Mucosa of stomach (tissue), 1 donor: ENCODE measurements around the gene VMP1.

Experiments
- H3K27me3 ChIP-seq: one replicate; pipeline ENCODE4 v1.7.0; 2013; ENCODE audit warnings: mild to moderate bottlenecking, low read length; ENCODE audit not compliant: control insufficient read depth, insufficient read depth
- H3K36me3 ChIP-seq: one replicate; pipeline ENCODE4 v1.7.0; 2013; ENCODE audit warnings: low read length; ENCODE audit not compliant: control insufficient read depth, insufficient read depth
- H3K4me1 ChIP-seq: one replicate; pipeline ENCODE4 v1.7.0; 2013; ENCODE audit warnings: mild to moderate bottlenecking, low read length; ENCODE audit not compliant: control insufficient read depth, insufficient read depth
- H3K4me3 ChIP-seq: one replicate; pipeline ENCODE4 v1.7.0; 2013; ENCODE audit warnings: low read length
- H3K9ac ChIP-seq: one replicate; pipeline ENCODE4 v1.7.0; 2013; ENCODE audit warnings: mild to moderate bottlenecking, low read length, moderate library complexity
- H3K9me3 ChIP-seq: one replicate; pipeline ENCODE4 v1.7.0; 2013; ENCODE audit warnings: mild to moderate bottlenecking, low read length, moderate library complexity; ENCODE audit not compliant: control insufficient read depth
- donor health status: Pancreatic carcinoma.

Gene VMP1

DNA sequence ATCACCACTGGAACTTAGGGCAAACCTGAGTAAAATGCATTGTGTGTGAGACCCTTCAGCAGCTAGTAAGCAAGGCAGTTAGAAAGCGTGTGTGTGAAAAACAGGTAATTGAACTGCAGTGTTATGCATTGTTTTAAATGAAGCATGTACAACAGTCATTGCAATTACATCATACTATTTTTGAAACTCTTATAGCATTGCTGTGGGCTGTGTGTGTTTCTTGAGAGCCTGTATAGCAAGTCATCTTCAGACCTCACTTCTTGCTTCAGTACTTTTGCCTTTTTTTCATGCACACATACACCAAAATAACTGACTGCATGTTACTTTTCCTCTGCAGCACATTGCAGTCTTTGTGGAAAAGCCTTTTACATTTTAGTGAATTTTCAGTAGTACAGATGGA, 19.4 kb upstream of the VMP1 start:
- Histone ChIP-seq H3K4me1 (no peaks in the 10 kb centered on the region), H3K9ac (no peak overlapping the region), H3K4me3 (no peak overlapping the region), H3K36me3 (peaks cover 11% of the 10 kb centered on the region), H3K9me3 (no peaks in the 10 kb centered on the region), H3K27me3 (no peaks in the 10 kb centered on the region)

DNA sequence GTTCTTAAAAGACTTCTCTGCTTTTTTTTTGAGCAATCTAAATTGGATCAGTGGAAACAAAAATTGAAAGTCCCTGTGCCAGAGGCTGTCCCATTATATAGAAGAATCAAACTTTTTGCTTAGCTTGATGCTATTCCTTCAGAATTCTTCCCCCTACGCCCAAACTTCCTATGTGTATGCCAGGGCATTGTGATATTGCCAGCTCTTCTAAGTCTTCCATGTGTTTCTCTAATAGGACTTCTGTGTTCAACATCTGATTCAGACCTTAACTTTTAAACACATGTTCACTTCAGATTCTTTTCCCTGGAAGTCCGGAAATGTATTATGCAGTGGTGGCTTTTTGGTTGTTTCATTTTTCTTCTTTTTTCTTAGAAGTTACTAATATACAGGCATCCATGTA, 19.0 kb upstream of the VMP1 start:
- H3K4me1 ChIP-seq, result no peaks in the 10 kb centered on the region
- no peaks in the 10 kb centered on the region for H3K27me3 ChIP-seq
- no peak overlapping the region for H3K9ac ChIP-seq
- peaks cover 8% of the 10 kb centered on the region for H3K36me3 ChIP-seq
- H3K4me3 ChIP-seq, result no peak overlapping the region
- no peaks in the 10 kb centered on the region for H3K9me3 ChIP-seq

DNA sequence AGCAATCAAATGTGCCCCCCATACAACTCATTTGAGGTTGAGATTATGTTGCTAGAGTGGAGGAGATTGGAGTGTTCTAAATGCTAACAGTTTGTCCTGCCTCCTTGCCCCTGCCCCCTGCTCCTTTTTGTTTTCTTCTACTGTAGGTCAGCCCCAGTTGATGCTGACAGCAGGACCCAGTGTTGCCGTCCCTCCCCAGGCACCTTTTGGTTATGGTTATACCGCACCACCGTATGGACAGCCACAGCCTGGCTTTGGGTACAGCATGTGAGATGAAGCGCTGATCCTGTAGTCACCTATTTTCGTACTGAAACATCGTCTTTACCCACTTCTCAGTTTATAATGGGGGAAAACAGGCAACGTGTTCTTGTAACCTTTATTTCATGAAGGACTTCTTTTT, 13.9 kb upstream of the VMP1 start:
- H3K9me3 ChIP-seq, result no peaks in the 10 kb centered on the region
- H3K9ac ChIP-seq, result no peak overlapping the region
- H3K4me3 ChIP-seq, result no peak overlapping the region
- H3K4me1 ChIP-seq, result no peaks in the 10 kb centered on the region
- H3K27me3 ChIP-seq, result no peaks in the 10 kb centered on the region
- H3K36me3 ChIP-seq, result peaks cover 9% of the 10 kb centered on the region

DNA sequence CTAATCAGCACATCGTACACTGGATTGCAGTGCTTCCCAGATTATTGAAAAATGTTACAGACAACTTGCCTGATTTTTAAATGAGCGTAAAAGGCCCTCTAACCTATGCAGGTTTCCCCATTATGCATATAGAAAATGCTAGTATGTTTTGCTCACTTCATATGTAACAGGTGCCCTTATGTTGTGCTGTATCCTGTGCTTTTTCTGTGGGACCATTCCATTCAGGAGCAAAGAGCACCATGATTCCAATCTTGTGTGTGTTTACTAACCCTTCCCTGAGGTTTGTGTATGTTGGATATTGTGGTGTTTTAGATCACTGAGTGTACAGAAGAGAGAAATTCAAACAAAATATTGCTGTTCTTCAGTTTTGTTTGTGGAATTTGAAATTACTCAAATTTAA, 13.1 kb upstream of the VMP1 start:
- Histone ChIP-seq H3K4me1 (no peaks in the 10 kb centered on the region), H3K36me3 (peaks cover 9% of the 10 kb centered on the region), H3K9me3 (no peaks in the 10 kb centered on the region), H3K9ac (no peak overlapping the region), H3K4me3 (no peak overlapping the region), H3K27me3 (no peaks in the 10 kb centered on the region)

DNA sequence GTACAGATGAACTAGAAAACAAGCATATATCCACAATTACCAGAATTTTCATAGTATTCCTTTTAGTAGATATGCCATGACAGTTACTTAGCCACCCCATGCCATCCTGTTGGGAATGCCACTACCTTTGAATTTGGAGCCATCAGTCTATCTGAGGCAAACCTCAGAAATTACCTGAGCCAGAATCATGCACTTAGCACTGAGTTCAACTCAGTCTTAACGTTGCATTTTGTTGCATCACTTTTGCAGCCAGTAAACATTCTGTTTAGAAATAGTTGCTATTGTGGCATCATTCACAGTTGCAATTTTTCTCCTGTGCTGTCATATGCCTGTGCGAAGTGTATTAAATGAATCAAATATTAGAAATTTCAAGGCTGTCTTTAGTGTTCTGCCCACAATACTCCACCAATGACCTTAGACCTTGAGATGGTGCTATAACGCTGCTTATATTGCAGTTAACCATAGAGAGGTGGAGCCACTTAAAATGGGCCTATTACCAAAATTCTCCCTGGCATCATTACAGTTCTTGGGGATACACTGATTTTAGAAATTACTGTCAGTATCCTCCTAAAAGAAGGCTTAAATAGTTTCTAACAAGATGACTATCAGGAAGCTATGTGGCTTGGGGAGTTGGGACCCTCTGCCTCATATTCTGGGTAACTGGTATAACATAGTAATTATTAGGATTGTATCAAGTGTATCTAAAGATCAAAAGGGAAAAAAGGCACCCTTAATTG, 11.3 kb upstream of the VMP1 start:
- no peaks in the 10 kb centered on the region for H3K9me3 ChIP-seq
- H3K27me3 ChIP-seq, result no peaks in the 10 kb centered on the region
- no peaks in the 10 kb centered on the region for H3K4me1 ChIP-seq
- peaks cover 9% of the 10 kb centered on the region for H3K36me3 ChIP-seq
- no peak overlapping the region for H3K9ac ChIP-seq
- H3K4me3 ChIP-seq, result no peak overlapping the region

DNA sequence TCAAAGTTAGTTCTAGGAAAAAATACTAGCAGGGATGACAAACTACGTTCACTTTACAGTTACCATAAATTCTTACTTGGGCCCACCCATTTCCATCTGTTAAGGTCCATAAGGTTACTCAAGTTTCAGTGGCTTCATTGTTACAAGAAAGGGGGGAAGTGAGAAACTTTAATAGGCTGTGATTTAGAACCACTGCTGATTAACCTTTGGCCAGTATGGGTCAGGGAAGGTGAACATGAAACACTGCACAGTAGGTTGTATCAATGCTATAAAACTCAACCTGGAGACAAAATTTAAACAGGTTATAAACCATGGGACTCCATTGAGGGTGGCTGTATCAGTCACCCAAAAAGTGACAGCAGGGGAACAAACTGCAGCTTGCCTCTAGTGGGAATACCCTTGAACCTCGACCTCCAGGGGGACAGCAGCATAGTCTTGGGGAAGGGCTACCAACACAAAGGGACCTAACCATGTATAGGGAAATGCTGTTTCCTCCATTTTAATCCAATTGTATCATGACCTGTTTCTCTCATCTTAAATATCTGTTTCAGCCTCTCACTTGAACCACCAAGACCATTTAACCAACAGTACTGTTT, 10.7 kb upstream of the VMP1 start:
- no peaks in the 10 kb centered on the region for H3K4me1 ChIP-seq
- no peaks in the 10 kb centered on the region for H3K9me3 ChIP-seq
- H3K27me3 ChIP-seq, result no peaks in the 10 kb centered on the region
- H3K4me3 ChIP-seq, result no peak overlapping the region
- no peak overlapping the region for H3K9ac ChIP-seq
- peaks cover 9% of the 10 kb centered on the region for H3K36me3 ChIP-seq

DNA sequence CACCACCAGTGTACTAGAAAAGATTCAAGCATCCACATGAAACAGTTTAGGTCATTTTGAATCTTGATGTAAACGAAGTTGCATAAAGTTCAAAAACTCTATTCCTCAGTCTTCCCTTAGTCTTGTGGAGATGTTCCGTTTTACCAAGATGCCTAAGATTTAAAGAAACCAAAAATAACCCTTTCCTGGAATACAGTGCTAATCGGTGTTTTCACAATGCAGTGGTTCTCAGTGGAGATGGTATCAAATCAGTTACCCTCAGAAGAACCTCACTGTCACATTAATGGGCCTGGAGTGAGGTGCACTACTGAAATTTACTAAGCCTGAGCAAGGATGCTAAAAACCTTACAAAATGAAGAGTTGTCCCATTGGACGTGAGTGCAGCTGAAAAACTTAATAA, 9.3 kb upstream of the VMP1 start:
- no peaks in the 10 kb centered on the region for H3K4me1 ChIP-seq

DNA sequence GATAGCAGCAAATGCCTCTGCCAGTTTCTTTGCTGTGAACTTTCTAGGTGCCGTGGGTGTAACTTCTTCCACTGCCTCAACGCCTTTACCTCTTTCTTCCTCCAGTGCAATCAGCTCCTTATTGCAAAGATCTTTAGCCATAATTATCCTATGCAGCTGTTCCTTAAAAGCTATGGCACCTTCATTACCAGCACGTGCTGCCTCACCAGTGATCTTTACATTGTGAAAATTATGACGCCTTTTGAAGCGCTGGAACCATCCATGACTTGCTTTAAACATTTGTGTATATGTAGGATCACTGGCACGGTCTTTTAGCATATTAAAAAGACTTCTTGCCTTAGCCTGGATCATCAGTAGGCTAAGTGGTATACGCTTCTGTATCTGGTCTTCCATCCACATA, 8.2 kb upstream of the VMP1 start:
- Histone ChIP-seq H3K9me3 (no peaks in the 10 kb centered on the region), H3K27me3 (no peaks in the 10 kb centered on the region), H3K36me3 (peaks cover 9% of the 10 kb centered on the region), H3K4me1 (no peaks in the 10 kb centered on the region), H3K4me3 (no peak overlapping the region), H3K9ac (no peak overlapping the region)

More for the DNA sequence above, 9.3 kb upstream of the VMP1 start:
- H3K36me3 ChIP-seq, result peaks cover 9% of the 10 kb centered on the region
- no peak overlapping the region for H3K9ac ChIP-seq
- H3K9me3 ChIP-seq, result no peaks in the 10 kb centered on the region
- no peak overlapping the region for H3K4me3 ChIP-seq
- H3K27me3 ChIP-seq, result no peaks in the 10 kb centered on the region

DNA sequence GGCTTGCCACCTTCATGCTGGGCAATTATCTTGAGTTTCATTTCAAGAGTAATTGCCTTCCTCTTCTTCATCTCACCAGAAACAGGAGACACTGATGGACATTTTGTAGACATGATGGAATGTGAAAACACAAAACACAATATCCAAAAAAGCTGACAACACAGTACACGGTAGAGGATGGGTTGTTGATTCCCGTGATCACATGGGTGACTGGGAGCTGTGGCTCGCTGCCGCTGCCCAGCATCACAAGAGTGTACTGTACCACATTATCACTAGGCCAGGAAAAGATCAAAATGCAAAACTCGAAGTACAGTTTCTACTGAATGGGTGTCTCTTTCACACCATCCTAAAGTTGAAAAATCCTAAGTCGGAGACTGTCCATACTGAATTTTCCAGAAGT, 7.7 kb upstream of the VMP1 start:
- Histone ChIP-seq H3K4me1 (no peaks in the 10 kb centered on the region), H3K36me3 (peaks cover 9% of the 10 kb centered on the region), H3K9me3 (no peaks in the 10 kb centered on the region), H3K9ac (no peak overlapping the region), H3K27me3 (no peaks in the 10 kb centered on the region), H3K4me3 (no peak overlapping the region)

DNA sequence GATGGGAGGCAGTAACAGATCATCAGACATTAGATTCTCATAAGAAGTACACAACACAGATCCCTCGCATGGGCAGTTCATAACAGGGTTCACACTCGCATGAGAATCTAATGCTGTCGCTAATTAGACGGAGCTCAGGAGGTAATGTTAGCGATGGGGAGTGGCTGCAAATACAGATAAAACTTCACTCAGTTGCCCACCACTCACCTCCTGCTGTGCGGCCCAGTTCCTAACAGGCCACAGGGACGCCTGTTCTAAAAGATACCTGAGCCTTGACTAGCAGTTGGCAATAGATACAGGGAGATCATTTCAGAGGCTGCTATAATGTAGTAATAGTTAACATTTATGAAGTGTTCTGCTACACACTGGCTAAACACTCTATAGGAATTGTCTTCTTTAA, 5.2 kb upstream of the VMP1 start:
- Histone ChIP-seq H3K4me3 (no peak overlapping the region), H3K27me3 (no peaks in the 10 kb centered on the region), H3K4me1 (peaks cover 3% of the 10 kb centered on the region), H3K36me3 (peaks cover under 1% of the 10 kb centered on the region), H3K9me3 (no peaks in the 10 kb centered on the region), H3K9ac (no peak overlapping the region)

DNA sequence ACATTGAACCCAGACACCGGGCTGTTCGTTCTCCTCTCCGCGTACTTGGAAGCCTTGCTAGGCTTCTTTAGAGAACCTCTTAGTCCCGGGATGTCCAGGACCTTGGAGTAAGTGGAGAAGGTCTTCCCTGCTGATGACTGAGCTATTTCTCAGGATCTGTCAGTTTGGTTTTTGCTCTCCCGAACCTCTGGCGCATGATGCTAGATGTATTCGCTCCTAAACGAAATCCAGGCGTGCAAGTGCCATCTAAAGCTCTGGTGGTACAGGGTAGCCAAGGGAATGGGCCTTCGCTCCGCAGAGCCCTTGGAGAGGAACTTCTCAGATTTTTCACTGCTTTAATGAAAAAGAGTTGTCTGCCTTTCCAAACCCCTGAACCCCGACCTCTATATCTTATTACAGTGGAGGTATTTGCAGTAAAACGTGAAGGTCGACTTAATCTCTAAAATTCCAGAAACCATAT, 547 bp downstream of the VMP1 start:
- Histone ChIP-seq H3K27me3 (no peaks in the 10 kb centered on the region), H3K4me3 (peak overlapping the region; percentile 83), H3K36me3 (no peaks in the 10 kb centered on the region), H3K9me3 (no peaks in the 10 kb centered on the region), H3K4me1 (peaks cover 11% of the 10 kb centered on the region), H3K9ac (peak overlapping the region; percentile 97)

DNA sequence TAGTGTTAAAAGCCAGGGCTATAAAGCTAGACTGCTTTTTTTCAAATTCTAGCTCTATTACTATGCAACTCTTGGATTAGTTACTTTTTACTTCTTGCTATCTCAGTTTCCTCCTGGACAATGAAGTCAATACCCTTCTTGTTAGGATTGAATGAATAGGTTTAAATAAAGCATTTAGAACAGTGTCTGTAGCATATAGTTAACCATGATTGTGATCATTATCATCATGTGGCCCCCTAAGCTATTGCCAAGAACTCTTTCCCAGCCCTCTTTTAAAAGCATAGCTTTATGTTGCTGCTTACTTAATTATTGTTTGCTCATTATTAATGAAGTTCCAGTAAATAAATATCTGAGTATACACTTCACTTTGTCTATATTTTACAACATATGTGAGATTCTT, 4.5 kb downstream of the VMP1 start:
- Histone ChIP-seq H3K4me3 (no peak overlapping the region), H3K4me1 (peaks cover 9% of the 10 kb centered on the region)

More for the DNA sequence above, 4.5 kb downstream of the VMP1 start:
- H3K27me3 ChIP-seq, result no peaks in the 10 kb centered on the region
- no peak overlapping the region for H3K9ac ChIP-seq
- H3K9me3 ChIP-seq, result no peaks in the 10 kb centered on the region
- no peaks in the 10 kb centered on the region for H3K36me3 ChIP-seq
